Fibroblast of lung (primary cell): ENCODE results near the gene SLC4A5. TPM values are rescaled to one million over a fixed set of nuclear protein-coding genes. Genes with fewer than 3 reads are reported as not detected.

Experiments
- DNase-seq, 2 donors: peaks; one replicate each; pipeline versions ENCODE4 v3.0.0 to v3.0.0-alpha.2; 2010; ENCODE audit warnings: low read depth in 2 of 2
- H2AFZ ChIP-seq: 2 replicates; pipeline ENCODE4 v1.5.1; 2012; ENCODE audit warnings: low read length, control low read depth, inconsistent platforms
- H3K27ac ChIP-seq: 2 replicates; pipeline ENCODE4 v1.5.1; 2011; ENCODE audit warnings: low read length, control low read depth; ENCODE audit not compliant: insufficient read depth
- H3K27me3 ChIP-seq: 2 replicates; pipeline ENCODE4 v1.5.1; 2011; ENCODE audit warnings: mild to moderate bottlenecking, low read length; ENCODE audit not compliant: control insufficient read depth, insufficient read depth
- H3K36me3 ChIP-seq: 2 replicates; pipeline ENCODE4 v1.5.1; 2011; ENCODE audit warnings: low read length; ENCODE audit not compliant: control insufficient read depth, insufficient read depth
- H3K4me1 ChIP-seq: 2 replicates; pipeline ENCODE4 v1.5.1; 2011; ENCODE audit warnings: low read length; ENCODE audit not compliant: control insufficient read depth, insufficient read depth; ENCODE audit errors: extremely low read depth
- H3K4me2 ChIP-seq: 2 replicates; pipeline ENCODE4 v1.5.1; 2011; ENCODE audit warnings: low read length, control low read depth; ENCODE audit not compliant: insufficient read depth; ENCODE audit errors: extremely low read depth
- H3K4me3 ChIP-seq, 4 experiments: fragments of 200-600 bp in 1 of 4; sonication (generic) in 1 of 4; replicated peaks in 1 of 4; 2 replicates each; pipeline ENCODE4 v1.5.1; 2011 to 2016; ENCODE audit warnings: low read length in 4 of 4, low read depth in 3 of 4, mild to moderate bottlenecking in 3 of 4, control low read depth in 2 of 4, inconsistent platforms in 1 of 4, mixed read lengths in 1 of 4; ENCODE audit not compliant: insufficient read depth in 1 of 4; ENCODE audit errors: control extremely low read depth in 1 of 4
- H3K79me2 ChIP-seq: 2 replicates; pipeline ENCODE4 v1.5.1; 2012; ENCODE audit warnings: mild to moderate bottlenecking, low read length, inconsistent platforms; ENCODE audit not compliant: control insufficient read depth, insufficient read depth
- H3K9ac ChIP-seq: 2 replicates; pipeline ENCODE4 v1.5.1; 2011; ENCODE audit warnings: mild to moderate bottlenecking, low read length, control low read depth; ENCODE audit not compliant: insufficient read depth
- H3K9me3 ChIP-seq: 2 replicates; pipeline ENCODE4 v1.5.1; 2012; ENCODE audit warnings: low read depth, low read length; ENCODE audit not compliant: control insufficient read depth, insufficient read depth
- H4K20me1 ChIP-seq: 2 replicates; pipeline ENCODE4 v1.5.1; 2011; ENCODE audit warnings: low read length; ENCODE audit not compliant: control insufficient read depth, insufficient read depth; ENCODE audit errors: extremely low read depth
- EZH2 ChIP-seq: IDR thresholded peaks from 2 replicates; pipeline ENCODE4 v1.5.1; 2012; ENCODE audit warnings: low read length, control low read depth, mild to moderate bottlenecking; ENCODE audit errors: missing control alignments
- polyA plus RNA-seq, 2 donors: library from polyadenylated mRNA; depleted of rRNA in 1 of 2; stranded (reverse) in 1 of 2; unstranded in 1 of 2; fragments of >200 nt; gene quantifications; 2 replicates each; pipeline ENCODE4 v1.2.1, GENCODE V29; 2011 to 2012; ENCODE audit warnings: missing spikeins in 1 of 2
- total RNA-seq: library from RNA; depleted of rRNA; stranded (reverse); fragments of >200 nt; gene quantifications from 2 replicates; pipeline ENCODE4 v1.2.1, GENCODE V29; 2014
- TF ChIP-seq, protein P1 (sequence below), 2 donors: IDR thresholded peaks in 1 of 2; conservative IDR thresholded peaks in 1 of 2; 1 replicate in 1 of 2; 2 replicates in 1 of 2; pipeline ENCODE4 v1.5.1; 2011 to 2012; ENCODE audit warnings: low read length in 2 of 2, control low read depth in 1 of 2, inconsistent platforms in 1 of 2, low read depth in 1 of 2, mild to moderate bottlenecking in 1 of 2

Gene SLC4A5
- total and polyA plus RNA-seq, 2 donors (not counting 1 experiment from before 2014, with no cell fraction given) = 0.12 to 0.17 TPM

DNA sequence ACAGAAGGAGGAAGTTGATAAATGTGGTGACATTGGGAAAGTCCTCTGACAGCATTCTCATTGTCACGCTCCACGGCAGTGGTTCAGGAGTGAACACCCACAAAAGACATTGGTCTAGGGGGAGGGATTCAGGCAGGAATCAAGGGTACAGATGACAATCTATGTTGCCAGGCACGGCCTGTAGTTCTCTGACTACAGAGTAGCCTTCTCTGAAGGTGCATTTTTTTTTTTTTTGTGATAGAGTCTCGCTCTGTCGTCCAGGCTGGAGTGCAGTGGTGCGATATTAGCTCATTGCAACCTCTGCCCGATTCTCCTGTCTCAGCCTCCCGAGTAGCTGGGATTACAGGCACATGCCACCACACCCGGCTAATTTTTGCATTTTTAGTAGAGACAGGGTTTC, 157.2 kb downstream of the SLC4A5 start:
- Histone ChIP-seq H3K27ac (no peak overlapping the region), H3K9me3 (no peaks in the 10 kb centered on the region), H3K9ac (no peak overlapping the region), H3K4me2 (no peak overlapping the region), H3K79me2 (no peaks in the 10 kb centered on the region), H2AFZ (no peak overlapping the region), H3K4me3 (no peak overlapping the region), H4K20me1 (no peaks in the 10 kb centered on the region), H3K36me3 (no peaks in the 10 kb centered on the region), H3K27me3 (peaks cover 3% of the 10 kb centered on the region), H3K4me1 (peaks cover 3% of the 10 kb centered on the region)
- no peak for DNase-seq
- TF ChIP-seq EZH2 = no peak
- TF ChIP-seq, protein P1, sequence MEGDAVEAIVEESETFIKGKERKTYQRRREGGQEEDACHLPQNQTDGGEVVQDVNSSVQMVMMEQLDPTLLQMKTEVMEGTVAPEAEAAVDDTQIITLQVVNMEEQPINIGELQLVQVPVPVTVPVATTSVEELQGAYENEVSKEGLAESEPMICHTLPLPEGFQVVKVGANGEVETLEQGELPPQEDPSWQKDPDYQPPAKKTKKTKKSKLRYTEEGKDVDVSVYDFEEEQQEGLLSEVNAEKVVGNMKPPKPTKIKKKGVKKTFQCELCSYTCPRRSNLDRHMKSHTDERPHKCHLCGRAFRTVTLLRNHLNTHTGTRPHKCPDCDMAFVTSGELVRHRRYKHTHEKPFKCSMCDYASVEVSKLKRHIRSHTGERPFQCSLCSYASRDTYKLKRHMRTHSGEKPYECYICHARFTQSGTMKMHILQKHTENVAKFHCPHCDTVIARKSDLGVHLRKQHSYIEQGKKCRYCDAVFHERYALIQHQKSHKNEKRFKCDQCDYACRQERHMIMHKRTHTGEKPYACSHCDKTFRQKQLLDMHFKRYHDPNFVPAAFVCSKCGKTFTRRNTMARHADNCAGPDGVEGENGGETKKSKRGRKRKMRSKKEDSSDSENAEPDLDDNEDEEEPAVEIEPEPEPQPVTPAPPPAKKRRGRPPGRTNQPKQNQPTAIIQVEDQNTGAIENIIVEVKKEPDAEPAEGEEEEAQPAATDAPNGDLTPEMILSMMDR (conservative IDR thresholded peaks at IDR 0.05 in 1 of 2, IDR thresholded peaks at IDR 0.05 in 1 of 2; ENCODE audit: low read depth in 1 of 2, low read length in 2 of 2) = no peak

DNA sequence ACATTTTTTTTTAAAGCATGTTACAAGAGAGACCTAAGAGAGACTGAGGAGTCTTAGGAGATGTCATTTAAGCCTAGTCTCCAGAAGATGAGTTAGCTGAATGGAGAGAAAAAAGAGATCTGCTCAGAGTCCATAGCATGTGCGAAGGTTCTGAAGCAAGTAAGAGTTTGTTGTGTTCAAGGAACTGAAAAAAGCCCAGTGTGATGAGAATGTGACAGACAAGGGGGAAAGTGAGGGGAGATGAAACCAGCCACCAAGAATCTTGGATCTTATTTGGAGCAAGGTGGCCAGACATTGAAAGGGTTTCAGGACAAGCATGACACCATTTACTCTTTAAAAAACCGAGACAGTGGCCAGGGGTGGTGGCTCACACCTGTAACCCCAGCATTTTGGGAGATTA, 159.3 kb downstream of the SLC4A5 start:
- no peak overlapping the region for H3K4me2 ChIP-seq
- H3K27me3 ChIP-seq = peaks cover 3% of the 10 kb centered on the region
- no peaks in the 10 kb centered on the region for H3K36me3 ChIP-seq
- H3K9me3 ChIP-seq = no peaks in the 10 kb centered on the region
- H3K27ac ChIP-seq = no peak overlapping the region
- H2AFZ ChIP-seq = no peak overlapping the region
- peaks cover 3% of the 10 kb centered on the region for H3K4me1 ChIP-seq
- no peak overlapping the region for H3K4me3 ChIP-seq
- no peak overlapping the region for H3K9ac ChIP-seq
- no peaks in the 10 kb centered on the region for H3K79me2 ChIP-seq
- no peak for TF ChIP-seq EZH2
- TF ChIP-seq, protein P1 (conservative IDR thresholded peaks at IDR 0.05 in 1 of 2, IDR thresholded peaks at IDR 0.05 in 1 of 2; ENCODE audit: low read depth in 1 of 2, low read length in 2 of 2) = no peak
- H4K20me1 ChIP-seq = no peaks in the 10 kb centered on the region
- no peak for DNase-seq

DNA sequence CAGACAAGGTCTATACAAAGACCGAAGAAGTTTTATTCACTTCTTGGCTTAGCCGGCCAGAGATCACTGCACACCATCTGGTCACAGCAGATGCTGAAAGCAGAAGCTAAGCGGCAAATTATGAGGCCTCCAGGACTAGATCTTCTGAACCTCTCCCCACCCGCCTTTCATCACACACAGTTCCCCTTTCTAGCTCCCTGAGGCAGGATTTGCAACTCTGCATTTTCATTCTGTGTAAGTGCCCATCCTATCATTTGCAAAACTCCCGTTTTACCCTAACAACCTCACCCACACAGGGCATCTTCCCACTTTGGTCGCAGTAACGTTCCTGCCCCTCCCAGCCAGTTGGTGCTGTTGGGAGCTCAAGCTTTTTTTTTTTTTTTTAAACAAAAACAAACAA, 161.5 kb downstream of the SLC4A5 start:
- Histone ChIP-seq H3K4me2 (no peak overlapping the region), H3K79me2 (peaks cover 16% of the 10 kb centered on the region), H3K4me3 (no peak overlapping the region), H3K4me1 (no peaks in the 10 kb centered on the region), H3K9ac (no peak overlapping the region), H3K27me3 (peaks cover 3% of the 10 kb centered on the region), H3K27ac (no peak overlapping the region), H4K20me1 (no peaks in the 10 kb centered on the region), H3K9me3 (no peaks in the 10 kb centered on the region), H3K36me3 (no peaks in the 10 kb centered on the region), H2AFZ (peak overlapping the region; percentile 51)
- no peak for DNase-seq
- TF ChIP-seq, protein P1 (conservative IDR thresholded peaks at IDR 0.05 in 1 of 2, IDR thresholded peaks at IDR 0.05 in 1 of 2; ENCODE audit: low read depth in 1 of 2, low read length in 2 of 2) = no peak
- TF ChIP-seq EZH2 = no peak
